Measurements from ENCODE around the gene FGFR3.
A peak's percentile ranks its signal among the peaks of the same experiment; 100 is the strongest.

The FGFR3 gene

DNA sequence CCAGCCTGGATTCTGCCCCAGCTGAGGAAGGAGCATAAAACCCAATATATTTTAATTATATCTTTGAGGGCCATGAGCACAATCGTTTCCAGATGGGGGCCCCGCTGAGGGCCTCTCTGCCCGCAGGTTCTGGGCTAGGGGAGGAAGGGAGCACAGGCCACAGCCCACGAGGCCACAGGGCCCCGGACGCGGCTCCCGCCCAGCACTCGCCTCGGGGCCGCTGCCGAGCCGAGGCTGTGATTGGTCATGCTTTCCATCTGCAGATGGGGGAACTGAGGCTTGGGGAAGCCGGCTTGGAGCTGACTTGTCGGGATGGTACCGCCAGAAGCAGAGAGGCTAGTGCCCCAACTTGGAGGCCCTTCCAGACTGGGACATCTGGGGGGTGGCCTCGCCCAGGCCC, 37.8 kb upstream of the FGFR3 start:
- no peak for TF ChIP-seq CTCF (IDR thresholded peaks at IDR 0.05; ENCODE audit: poor library complexity, severe bottlenecking)
- Histone ChIP-seq H3K9me3 (ENCODE audit: severe bottlenecking) (no peaks in the 10 kb centered on the region), H3K36me3 (ENCODE audit: low read depth) (no peaks in the 10 kb centered on the region), H3K4me3 (ENCODE audit: severe bottlenecking) (no peak overlapping the region), H3K27me3 (ENCODE audit: insufficient read depth, poor library complexity, severe bottlenecking) (no peaks in the 10 kb centered on the region), H3K27ac (ENCODE audit: poor library complexity, severe bottlenecking) (peak overlapping the region; percentile 72), H3K4me1 (ENCODE audit: insufficient read depth, poor library complexity, severe bottlenecking) (peaks cover 26% of the 10 kb centered on the region)
- ATAC-seq (ENCODE audit: low read depth), result no peak
- DNase-seq (ENCODE audit: low spot score), result no peak

DNA sequence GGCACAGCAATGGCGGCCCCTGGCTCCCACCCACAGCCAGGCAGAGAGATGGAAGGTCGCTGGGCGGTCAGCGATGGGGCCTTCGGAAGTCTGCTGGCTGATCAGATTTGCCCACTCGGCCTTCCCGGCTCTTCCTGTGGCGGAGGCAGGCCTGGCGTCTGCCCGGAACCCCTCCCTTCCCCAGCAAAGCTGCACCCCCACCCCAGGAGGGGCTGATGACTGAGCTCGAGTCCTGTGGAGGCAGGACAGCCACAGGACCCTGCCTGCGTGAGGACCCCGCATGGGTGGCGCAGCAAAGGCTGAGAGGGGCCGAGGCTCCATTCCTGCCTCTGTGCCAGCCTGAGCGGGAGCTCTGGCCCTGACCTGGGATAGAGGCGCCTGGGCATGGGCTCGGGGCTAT, 37.0 kb upstream of the FGFR3 start:
- DNase-seq (ENCODE audit: low spot score), result no peak
- Histone ChIP-seq H3K4me3 (ENCODE audit: severe bottlenecking) (no peak overlapping the region), H3K36me3 (ENCODE audit: low read depth) (no peaks in the 10 kb centered on the region), H3K27ac (ENCODE audit: poor library complexity, severe bottlenecking) (peak overlapping the region; percentile 72), H3K4me1 (ENCODE audit: insufficient read depth, poor library complexity, severe bottlenecking) (peaks cover 26% of the 10 kb centered on the region), H3K27me3 (ENCODE audit: insufficient read depth, poor library complexity, severe bottlenecking) (no peaks in the 10 kb centered on the region), H3K9me3 (ENCODE audit: severe bottlenecking) (no peaks in the 10 kb centered on the region)
- ATAC-seq (ENCODE audit: low read depth), result no peak
- TF ChIP-seq CTCF (IDR thresholded peaks at IDR 0.05; ENCODE audit: poor library complexity, severe bottlenecking), result no peak

GRCh38 chr4:1756893-1757779, 36.0 kb upstream of the FGFR3 start:
- Histone ChIP-seq H3K9me3 (ENCODE audit: severe bottlenecking) (no peaks in the 10 kb centered on the region), H3K27me3 (ENCODE audit: insufficient read depth, poor library complexity, severe bottlenecking) (no peaks in the 10 kb centered on the region), H3K4me3 (ENCODE audit: severe bottlenecking) (no peak overlapping the region), H3K4me1 (ENCODE audit: insufficient read depth, poor library complexity, severe bottlenecking) (peaks cover 23% of the 10 kb centered on the region), H3K27ac (ENCODE audit: poor library complexity, severe bottlenecking) (no peak overlapping the region), H3K36me3 (ENCODE audit: low read depth) (no peaks in the 10 kb centered on the region)
- no peak for TF ChIP-seq CTCF (IDR thresholded peaks at IDR 0.05; ENCODE audit: poor library complexity, severe bottlenecking)
- no peak for ATAC-seq (ENCODE audit: low read depth)
- DNase-seq (ENCODE audit: low spot score), result no peak

DNA sequence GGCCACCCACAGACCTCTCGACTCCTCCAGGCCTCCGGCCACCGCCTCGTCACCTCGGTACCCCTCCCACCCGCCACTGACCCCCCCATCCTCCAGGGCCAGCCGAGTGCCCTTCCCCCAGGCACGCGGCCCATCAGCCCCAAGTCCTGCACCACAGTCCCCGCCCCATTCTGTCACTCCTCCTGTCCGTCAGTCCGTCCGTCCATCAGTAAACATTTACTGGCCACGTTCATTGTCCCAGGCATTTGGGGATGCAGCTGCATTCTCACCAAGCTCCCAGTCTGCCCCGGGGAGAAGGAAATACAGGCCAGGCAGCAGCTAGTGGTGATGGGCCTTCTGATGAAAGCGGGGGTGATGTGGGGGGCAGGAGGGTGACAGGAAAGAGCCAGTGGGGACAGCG, 35.3 kb upstream of the FGFR3 start:
- no peak for ATAC-seq (ENCODE audit: low read depth)
- Histone ChIP-seq H3K27ac (ENCODE audit: poor library complexity, severe bottlenecking) (peak overlapping the region; percentile 53), H3K4me1 (ENCODE audit: insufficient read depth, poor library complexity, severe bottlenecking) (peaks cover 16% of the 10 kb centered on the region), H3K27me3 (ENCODE audit: insufficient read depth, poor library complexity, severe bottlenecking) (no peaks in the 10 kb centered on the region), H3K4me3 (ENCODE audit: severe bottlenecking) (no peak overlapping the region), H3K9me3 (ENCODE audit: severe bottlenecking) (no peaks in the 10 kb centered on the region), H3K36me3 (ENCODE audit: low read depth) (no peaks in the 10 kb centered on the region)
- TF ChIP-seq CTCF (IDR thresholded peaks at IDR 0.05; ENCODE audit: poor library complexity, severe bottlenecking), result no peak
- DNase-seq (ENCODE audit: low spot score), result no peak
